NB4 (cell line): ENCODE data around the gene ERGIC1.

Source experiments
- DNase-seq: peaks from one replicate; pipeline ENCODE4 v3.0.0; 2010; ENCODE audit warnings: low read depth
- H3K4me3 ChIP-seq: one replicate; pipeline ENCODE4 v1.5.1; 2011; ENCODE audit warnings: mild to moderate bottlenecking, low read depth, low read length, moderate library complexity
- MAX ChIP-seq: IDR thresholded peaks from 2 replicates; pipeline ENCODE4 v1.6.1; 2011; ENCODE audit warnings: low read depth, low read length
- MYC ChIP-seq: IDR thresholded peaks from 2 replicates; pipeline ENCODE4 v1.6.1; 2011; ENCODE audit warnings: low read depth, low read length
- POLR2A ChIP-seq: IDR thresholded peaks from 2 replicates; pipeline ENCODE4 v1.6.1; 2011; ENCODE audit warnings: mild to moderate bottlenecking; ENCODE audit not compliant: insufficient read length; ENCODE audit errors: extremely low read depth
- TF ChIP-seq, protein P1 (sequence below): IDR thresholded peaks from one replicate; pipeline ENCODE4 v1.5.1; 2012; ENCODE audit warnings: low read depth, low read length

The ERGIC1 gene

DNA sequence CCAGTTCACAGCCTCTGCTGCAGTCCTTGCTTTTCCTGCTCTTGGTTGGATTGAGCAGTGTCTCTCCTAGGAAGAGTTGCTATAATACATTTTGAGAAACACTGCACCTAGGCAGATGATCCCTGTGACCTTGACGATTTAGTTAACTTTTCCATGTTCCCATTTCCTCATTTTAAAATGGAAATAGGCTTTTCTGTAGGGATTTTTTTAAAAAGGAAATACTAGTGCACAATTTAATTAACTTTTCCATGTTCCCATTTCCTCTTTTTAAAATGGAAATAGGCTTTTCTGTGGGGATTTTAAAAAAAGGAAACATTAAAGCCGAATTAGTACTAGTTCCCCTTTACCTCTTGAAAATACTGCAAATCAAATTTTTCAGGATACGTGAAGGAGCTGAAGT lies 154.2 kb downstream of the ERGIC1 start:
- TF ChIP-seq MYC, result no peak
- no peak for TF ChIP-seq POLR2A
- TF ChIP-seq, protein P1, sequence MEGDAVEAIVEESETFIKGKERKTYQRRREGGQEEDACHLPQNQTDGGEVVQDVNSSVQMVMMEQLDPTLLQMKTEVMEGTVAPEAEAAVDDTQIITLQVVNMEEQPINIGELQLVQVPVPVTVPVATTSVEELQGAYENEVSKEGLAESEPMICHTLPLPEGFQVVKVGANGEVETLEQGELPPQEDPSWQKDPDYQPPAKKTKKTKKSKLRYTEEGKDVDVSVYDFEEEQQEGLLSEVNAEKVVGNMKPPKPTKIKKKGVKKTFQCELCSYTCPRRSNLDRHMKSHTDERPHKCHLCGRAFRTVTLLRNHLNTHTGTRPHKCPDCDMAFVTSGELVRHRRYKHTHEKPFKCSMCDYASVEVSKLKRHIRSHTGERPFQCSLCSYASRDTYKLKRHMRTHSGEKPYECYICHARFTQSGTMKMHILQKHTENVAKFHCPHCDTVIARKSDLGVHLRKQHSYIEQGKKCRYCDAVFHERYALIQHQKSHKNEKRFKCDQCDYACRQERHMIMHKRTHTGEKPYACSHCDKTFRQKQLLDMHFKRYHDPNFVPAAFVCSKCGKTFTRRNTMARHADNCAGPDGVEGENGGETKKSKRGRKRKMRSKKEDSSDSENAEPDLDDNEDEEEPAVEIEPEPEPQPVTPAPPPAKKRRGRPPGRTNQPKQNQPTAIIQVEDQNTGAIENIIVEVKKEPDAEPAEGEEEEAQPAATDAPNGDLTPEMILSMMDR, result no peak
- no peak for TF ChIP-seq MAX
- DNase-seq, result no peak
- H3K4me3 ChIP-seq, result no peak overlapping the region

- TF ChIP-seq MYC (no peak), POLR2A (no peak), MAX (no peak)
- TF ChIP-seq, protein P1, result no peak
- no peak for DNase-seq
- no peak overlapping the region for H3K4me3 ChIP-seq
Measured at GRCh38 chr5:172990776-172991175, 156.7 kb downstream of the ERGIC1 start.

DNA sequence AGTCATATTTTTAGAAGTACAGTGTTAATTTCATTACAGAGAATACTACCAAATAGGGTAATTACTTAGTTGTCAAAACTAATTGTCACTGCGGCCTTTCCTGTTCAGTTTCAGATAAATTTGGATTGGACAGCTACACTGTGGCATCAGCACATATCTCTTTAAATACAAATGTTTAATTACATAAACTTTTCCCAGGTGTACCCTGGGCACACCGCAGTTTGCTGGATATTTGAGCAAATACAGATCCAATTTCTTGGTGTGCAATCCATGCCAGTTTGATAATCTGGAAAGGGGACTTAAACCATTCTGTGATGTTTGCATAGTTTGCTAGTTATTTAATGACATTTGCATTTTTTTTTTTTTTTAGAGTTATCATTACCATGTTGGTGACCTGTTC lies 160.4 kb downstream of the ERGIC1 start:
- no peak overlapping the region for H3K4me3 ChIP-seq
- TF ChIP-seq MYC, result no peak
- TF ChIP-seq, protein P1, result no peak
- TF ChIP-seq POLR2A, result no peak
- no peak for TF ChIP-seq MAX
- no peak for DNase-seq

DNA sequence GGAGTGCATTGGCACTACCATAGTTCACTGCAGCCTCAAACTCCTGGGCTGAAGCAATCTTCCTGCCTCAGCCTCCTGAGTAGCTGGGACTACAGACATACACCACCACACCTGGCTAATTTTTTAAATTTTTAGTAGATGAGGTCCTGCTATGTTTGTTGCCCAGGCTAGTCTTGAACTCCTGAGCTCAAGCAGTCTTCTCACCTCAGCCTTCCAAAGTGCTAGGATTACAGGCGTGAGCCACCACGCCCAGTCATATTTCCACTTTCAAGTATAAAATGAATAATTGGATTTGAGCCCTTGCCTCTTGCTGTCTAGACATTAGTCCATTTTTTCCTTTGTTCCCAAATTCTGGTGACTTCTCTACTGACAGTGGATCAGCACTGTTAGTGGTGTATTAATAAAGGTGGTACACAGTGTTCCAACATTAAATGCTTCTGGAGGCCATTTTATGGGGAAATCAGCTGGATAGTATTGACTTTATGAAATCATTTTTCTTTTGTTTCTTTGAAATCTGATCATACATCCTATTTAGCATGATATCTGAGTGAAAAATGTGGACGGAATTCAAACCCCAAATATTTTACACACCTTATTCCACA lies 165.4 kb downstream of the ERGIC1 start:
- no peak for DNase-seq
- TF ChIP-seq MAX (no peak), POLR2A (no peak), MYC (no peak)
- TF ChIP-seq, protein P1, result no peak
- no peak overlapping the region for H3K4me3 ChIP-seq

- no peak for DNase-seq
- TF ChIP-seq POLR2A (no peak), MYC (no peak), MAX (no peak)
- TF ChIP-seq, protein P1, result no peak
- H3K4me3 ChIP-seq, result no peak overlapping the region
Measured at GRCh38 chr5:172999974-173000373, 165.9 kb downstream of the ERGIC1 start.
